TTC549 (cell line): ENCODE measurements around the gene VPS54.

ENCODE experiments used
- FAIRE-seq: peaks from 2 replicates; lab custom pipeline; 2012; peaks lifted over from hg19 to GRCh38; lab: Jason Lieb, UNC

VPS54 gene

DNA sequence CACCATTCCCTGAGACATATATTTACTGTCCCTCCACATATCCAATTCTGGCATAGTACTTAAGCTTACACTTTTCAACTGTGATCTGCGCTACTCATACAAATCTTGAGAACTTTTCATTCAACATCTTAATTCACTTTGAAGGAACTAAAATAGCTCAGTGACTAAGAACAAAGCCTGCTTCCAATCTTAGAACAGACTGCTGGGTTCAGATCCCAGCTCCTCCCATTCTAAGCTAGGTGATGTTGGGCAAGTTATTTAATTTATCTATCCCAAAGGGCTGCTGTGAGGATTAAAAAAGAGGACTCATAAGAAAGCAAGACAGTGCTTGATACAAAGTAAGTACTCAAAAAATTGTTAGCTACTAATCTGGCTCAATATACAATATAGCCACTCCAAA, 119.6 kb downstream of the VPS54 start:
- no peak for FAIRE-seq

GRCh38 chr2:63898839-63899238, 120.4 kb downstream of the VPS54 start:
- FAIRE-seq, result no peak

DNA sequence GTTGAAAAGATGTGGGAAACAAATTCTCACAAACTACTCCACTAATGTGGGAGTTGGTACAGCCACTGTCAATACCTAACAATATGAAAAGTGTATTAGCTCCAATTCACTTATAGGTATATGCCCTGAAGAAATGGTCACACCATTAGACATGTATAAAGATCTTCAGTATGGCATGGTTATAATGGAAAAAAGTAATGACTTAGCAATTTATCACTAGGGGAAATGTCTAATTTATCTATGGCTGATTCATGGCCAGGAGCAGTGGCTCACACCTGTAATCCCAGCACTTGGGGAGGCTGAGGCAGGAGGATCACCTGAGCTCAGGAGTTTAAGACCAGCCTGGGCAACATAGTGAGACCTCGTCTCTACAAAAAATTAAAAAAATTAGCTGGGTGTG, 125.1 kb downstream of the VPS54 start:
- FAIRE-seq, result no peak

- no peak for FAIRE-seq
These were observed 126.1 kb downstream of the VPS54 start for GRCh38 chr2:63893163-63893562.

DNA sequence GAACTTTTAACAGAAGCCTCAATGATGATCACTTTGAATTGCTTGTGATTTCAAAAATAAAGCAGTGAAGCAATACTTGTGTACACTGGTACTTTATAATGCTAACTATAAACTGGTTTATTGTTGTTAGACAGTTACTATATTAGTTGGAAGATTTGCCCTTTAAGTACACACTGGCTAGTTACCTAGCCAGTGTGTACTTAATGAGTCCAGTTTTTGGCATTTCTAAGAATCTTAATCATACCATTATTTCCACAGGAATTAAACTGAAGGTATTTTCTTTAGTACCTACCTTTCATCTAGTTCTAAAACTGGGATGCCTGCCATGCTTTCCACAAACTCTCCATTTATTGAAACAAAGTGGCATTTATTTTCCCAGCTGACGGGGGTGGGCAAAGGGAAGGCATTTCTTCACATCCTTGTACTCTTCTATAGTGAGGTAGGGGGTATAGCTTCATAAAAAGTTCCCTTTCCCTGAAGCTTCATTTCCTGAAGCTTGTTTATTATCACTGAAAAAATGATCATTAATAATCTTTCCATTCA, 127.7 kb downstream of the VPS54 start:
- no peak for FAIRE-seq

- FAIRE-seq, result no peak
These were observed 128.6 kb downstream of the VPS54 start for GRCh38 chr2:63890678-63891077.

DNA sequence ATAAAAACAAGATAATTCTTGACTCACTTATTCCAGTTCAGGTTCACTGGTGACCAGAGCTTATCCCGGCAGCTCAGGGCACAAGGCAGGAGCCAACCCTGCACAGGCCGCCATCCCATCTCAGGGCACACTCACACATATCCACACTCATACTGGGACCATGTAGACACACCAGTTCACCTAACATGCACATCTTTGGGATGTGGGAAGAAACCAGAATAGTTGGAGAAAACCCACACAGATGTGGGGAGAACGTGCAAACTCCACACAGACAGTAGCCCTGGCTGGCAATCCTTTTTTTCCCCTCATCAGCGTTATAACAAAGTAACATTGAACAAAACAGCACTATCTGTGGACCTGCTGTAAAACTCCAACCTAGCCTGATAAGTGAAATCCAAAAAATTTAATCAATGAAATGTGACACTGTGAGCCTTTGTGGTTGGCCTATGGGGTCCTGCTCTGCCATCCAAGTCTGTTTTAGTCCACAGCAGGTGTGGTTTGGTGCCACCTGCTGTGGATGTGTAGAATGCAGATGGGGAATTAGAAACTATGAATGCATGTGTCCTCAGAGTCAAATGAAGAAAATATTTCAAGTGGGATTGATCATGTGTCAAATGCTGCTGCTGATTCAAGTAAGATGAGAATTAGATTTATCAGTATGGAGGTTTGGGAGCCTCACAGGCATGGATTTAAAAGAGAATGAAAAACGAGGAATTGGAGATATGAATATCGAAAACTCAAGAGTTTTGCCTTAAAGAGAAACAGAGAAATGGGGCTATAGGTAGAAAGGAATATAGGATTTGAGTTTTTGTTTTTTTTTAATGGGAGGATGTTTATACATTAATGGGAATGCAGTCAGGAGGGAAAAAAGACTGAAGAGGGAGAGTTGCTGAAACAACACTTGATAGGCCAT, 130.5 kb downstream of the VPS54 start:
- peak; percentile 59 for FAIRE-seq

- no peak for FAIRE-seq
These were observed 131.2 kb downstream of the VPS54 start for GRCh38 chr2:63888053-63888452.

GRCh38 chr2:63886445-63886844, 132.8 kb downstream of the VPS54 start:
- no peak for FAIRE-seq

GRCh38 chr2:63882395-63883105, 136.7 kb downstream of the VPS54 start:
- FAIRE-seq, result no peak

DNA sequence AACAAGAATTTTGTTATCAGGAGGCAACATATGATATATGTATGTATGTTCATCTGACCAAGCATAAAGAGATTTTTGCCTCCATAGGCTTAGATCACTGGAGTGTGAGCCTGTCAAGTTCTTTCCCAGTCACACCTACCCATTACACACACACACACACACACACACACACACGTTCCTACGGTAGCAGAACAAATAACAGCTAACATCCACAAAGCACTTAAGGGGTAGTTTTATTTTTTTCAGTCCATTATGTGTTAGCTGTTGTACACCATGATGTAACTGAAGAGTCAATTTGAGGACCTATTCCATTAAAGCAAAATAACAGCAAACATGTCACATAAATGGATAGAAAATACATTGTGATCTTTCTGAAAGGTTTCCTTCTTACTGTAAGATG, 138.0 kb downstream of the VPS54 start:
- FAIRE-seq, result no peak

- no peak for FAIRE-seq
These were observed 138.6 kb downstream of the VPS54 start for GRCh38 chr2:63880625-63881024.

- no peak for FAIRE-seq
These were observed 139.3 kb downstream of the VPS54 start for GRCh38 chr2:63879876-63880433.

- no peak for FAIRE-seq
These were observed 140.7 kb downstream of the VPS54 start for GRCh38 chr2:63878486-63878885.

DNA sequence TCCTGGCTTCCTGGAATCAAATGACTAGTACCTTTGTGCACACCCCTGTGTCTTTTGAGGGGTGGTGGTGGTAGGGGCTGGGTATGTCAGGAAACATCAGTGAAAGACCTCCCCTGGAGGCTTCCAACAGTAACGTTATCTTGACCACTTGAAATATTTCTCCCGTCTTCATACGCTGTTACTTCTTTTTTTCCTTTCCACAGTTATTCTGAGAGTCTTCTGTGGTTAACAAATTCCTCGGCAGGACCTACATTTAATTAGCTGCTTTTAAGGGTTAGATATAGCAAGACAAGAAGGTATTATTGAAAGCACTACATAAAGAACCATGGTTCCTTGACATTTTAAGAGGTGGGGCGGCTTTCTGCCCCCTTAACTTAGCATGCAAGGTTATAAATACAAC, 142.9 kb downstream of the VPS54 start:
- FAIRE-seq, result no peak

GRCh38 chr2:63875559-63876245, 143.5 kb downstream of the VPS54 start:
- no peak for FAIRE-seq

DNA sequence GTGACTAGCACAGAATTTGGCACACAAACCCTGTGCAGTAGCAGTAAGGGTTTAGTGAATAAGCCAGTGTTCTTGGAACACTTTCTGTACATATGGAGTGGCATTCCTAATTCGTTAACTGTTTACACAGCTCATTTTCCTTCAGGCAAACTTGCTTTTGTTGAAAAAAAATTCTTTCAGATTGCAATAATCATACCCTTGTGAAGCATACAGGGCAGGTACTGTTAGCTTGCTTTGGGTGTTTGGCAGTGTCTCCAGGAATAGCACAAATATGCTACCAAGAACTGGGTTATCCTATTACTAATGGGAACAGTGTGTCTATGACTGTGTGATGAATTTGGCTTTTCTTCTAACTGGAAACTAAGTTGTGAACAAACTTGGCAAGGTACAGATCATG, 144.1 kb downstream of the VPS54 start:
- FAIRE-seq, result no peak

- FAIRE-seq, result no peak
These were observed 144.8 kb downstream of the VPS54 start for GRCh38 chr2:63874204-63875130.

- FAIRE-seq, result no peak
These were observed 146.5 kb downstream of the VPS54 start for GRCh38 chr2:63872571-63873328.

DNA sequence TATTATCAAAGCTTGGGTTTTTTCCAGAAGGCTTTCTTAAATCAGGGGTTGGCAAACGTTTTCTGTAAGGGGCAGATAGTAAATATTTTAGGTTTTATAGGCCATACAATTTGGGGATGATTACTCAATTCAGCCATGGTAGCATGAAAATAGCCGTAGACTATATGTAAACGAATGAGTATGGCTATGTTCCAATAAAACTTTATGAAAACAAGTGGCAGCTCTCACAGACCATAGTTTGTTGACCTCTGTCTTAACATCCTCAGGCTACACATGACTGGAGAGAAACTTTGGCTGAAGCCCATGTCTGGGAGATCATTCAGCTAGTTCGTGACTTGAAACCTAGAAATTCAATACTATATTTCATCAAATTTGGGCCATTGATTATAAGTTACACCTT, 147.4 kb downstream of the VPS54 start:
- no peak for FAIRE-seq

DNA sequence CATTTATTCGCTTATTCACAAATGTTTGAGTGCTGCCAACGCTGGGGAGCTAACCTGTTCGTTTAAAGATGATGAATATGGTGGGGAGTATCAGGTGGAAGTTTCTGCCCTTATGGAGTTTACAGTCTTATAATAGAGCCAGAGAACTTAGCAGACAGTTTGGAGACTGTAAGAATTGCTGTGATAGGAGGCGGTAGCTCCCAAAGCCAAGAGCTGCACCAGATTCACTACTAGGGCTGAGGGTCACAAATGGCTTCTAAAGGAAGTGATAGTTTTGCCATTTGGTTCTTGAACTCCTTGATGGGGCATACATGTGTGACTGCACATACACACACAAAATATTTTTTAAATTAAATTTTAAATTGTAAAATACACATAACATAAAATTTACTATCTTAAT, 148.5 kb downstream of the VPS54 start:
- no peak for FAIRE-seq
